Testis (tissue), 3 donors: ENCODE data around the gene CLDN3. TPM values are rescaled to one million over a fixed set of nuclear protein-coding genes. Genes with fewer than 3 reads are reported as not detected.

Source experiments
- DNase-seq: peaks from one replicate; pipeline ENCODE4 v3.0.0-alpha.2; 2019
- H3K27ac ChIP-seq, 2 donors: fragments of 200-600 bp; sonication (generic); one replicate each; pipeline ENCODE4 v1.5.1; 2019
- H3K27me3 ChIP-seq: fragments of 200-600 bp; sonication (generic); one replicate; pipeline ENCODE4 v1.5.1; 2019
- H3K36me3 ChIP-seq: fragments of 200-600 bp; sonication (generic); one replicate; pipeline ENCODE4 v1.5.1; 2017; ENCODE audit warnings: low read depth; ENCODE audit errors: missing control alignments
- H3K4me1 ChIP-seq: fragments of 200-600 bp; sonication (generic); one replicate; pipeline ENCODE4 v1.5.1; 2019
- H3K4me3 ChIP-seq, 2 donors: fragments of 200-600 bp; sonication (generic); one replicate each; pipeline ENCODE4 v1.5.1; 2017 to 2019
- H3K9me3 ChIP-seq: fragments of 200-600 bp; sonication (generic); one replicate; pipeline ENCODE4 v1.5.1; 2017
- CTCF ChIP-seq, 3 experiments: fragments of 450-650 bp in 2 of 3; fragments of 200-600 bp in 1 of 3; sonication (generic) in 1 of 3; IDR thresholded peaks; one replicate each; pipeline ENCODE4 v1.5.1; 2016 to 2019; ENCODE audit warnings: antibody characterized with exemption in 3 of 3, mild to moderate bottlenecking in 2 of 3, moderate library complexity in 1 of 3
- POLR2A ChIP-seq: fragments of 450-650 bp; IDR thresholded peaks from one replicate; pipeline ENCODE4 v1.6.1; 2017; ENCODE audit warnings: antibody characterized with exemption, mild to moderate bottlenecking, moderate library complexity
- WGBS, 2 donors: methylation state at CpG; one replicate each; pipeline ENCODE4 v1.1.5; 2018; 5-methylcytosine and 5-hydroxymethylcytosine counted together
- intact Hi-C: fragments of 100-400 bp; cut with DNase I; formaldehyde crosslinking; loops from one replicate; pipeline ENCODE4 v1.15.1; 2023; ENCODE audit warnings: low total_unique reads
- polyA plus RNA-seq: library from polyadenylated mRNA; stranded (reverse); fragments of 350-450 nt; fragmentation: Illumina TruSeq; extraction: RNeasy Lipid Tissue Mini Kit (QIAGEN cat#74804); gene quantifications from one replicate; pipeline ENCODE4 v1.2.3, GENCODE V29; 2014; ENCODE audit warnings: low read depth, low replicate concordance; ENCODE audit not compliant: insufficient read depth
- total RNA-seq, 2 donors: library from RNA; depleted of rRNA; stranded (reverse); fragments of >200 nt; gene quantifications; one replicate each; pipeline ENCODE4 v1.2.3, GENCODE V29; 2016

The CLDN3 gene
- total and polyA plus RNA-seq, 3 donors from 2014 or later, result 1.9 to 6.1 (median 5.1) TPM

GRCh38 chr7:73738220-73738611 is 31.9 kb downstream of the CLDN3 start:
- WGBS, 2 donors, result 1% methylated on average over 24 of the region's 24 CpGs

GRCh38 chr7:73737491-73738219 is 32.4 kb downstream of the CLDN3 start:
- Histone ChIP-seq H3K9me3 (no peaks in the 10 kb centered on the region), H3K27me3 (no peaks in the 10 kb centered on the region), H3K4me3 (peak overlapping the region; percentile 77), H3K4me1 (peaks cover 10% of the 10 kb centered on the region), H3K27ac (peak overlapping the region in 1 of 2 donors; percentile 69), H3K36me3 (no peaks in the 10 kb centered on the region)
- no peak for TF ChIP-seq CTCF (IDR thresholded peaks at IDR 0.05)
- no peak for TF ChIP-seq POLR2A
- DNase-seq, result no peak
- whole genome bisulfite sequencing, 2 donors, result 40 to 63% methylated on average over 11 to 13 of the region's 17 CpGs
- intact Hi-C loops, result no loop called here

More at GRCh38 chr7:73738220-73738611, 31.9 kb downstream of the CLDN3 start:
- peak; percentile 78 for DNase-seq
- Histone ChIP-seq H3K4me3 (peak overlapping the region; percentile 77), H3K27me3 (no peaks in the 10 kb centered on the region), H3K27ac (peak overlapping the region; percentile 53 to 69), H3K4me1 (peaks cover 10% of the 10 kb centered on the region), H3K9me3 (no peaks in the 10 kb centered on the region), H3K36me3 (no peaks in the 10 kb centered on the region)
- TF ChIP-seq POLR2A (no peak), CTCF (IDR thresholded peaks at IDR 0.05) (no peak)
- intact Hi-C loops, result no loop called here

GRCh38 chr7:73736885-73737284 is 33.2 kb downstream of the CLDN3 start:
- DNase-seq, result no peak
- Histone ChIP-seq H3K4me1 (peaks cover 10% of the 10 kb centered on the region), H3K27ac (no peak overlapping the region), H3K36me3 (no peaks in the 10 kb centered on the region), H3K27me3 (no peaks in the 10 kb centered on the region), H3K9me3 (no peaks in the 10 kb centered on the region), H3K4me3 (no peak overlapping the region)
- intact Hi-C loops, result no loop called here
- TF ChIP-seq CTCF (IDR thresholded peaks at IDR 0.05), result no peak
- TF ChIP-seq POLR2A, result no peak
- WGBS, 2 donors, result 90 to 99% methylated on average over 7 to 13 of the region's 14 CpGs

- no peak for TF ChIP-seq POLR2A
- no peak for TF ChIP-seq CTCF (IDR thresholded peaks at IDR 0.05)
- Histone ChIP-seq H3K9me3 (no peaks in the 10 kb centered on the region), H3K27me3 (no peaks in the 10 kb centered on the region), H3K27ac (no peak overlapping the region), H3K4me1 (peaks cover 10% of the 10 kb centered on the region), H3K4me3 (no peak overlapping the region), H3K36me3 (no peaks in the 10 kb centered on the region)
- WGBS, 2 donors, result 98 to 100% methylated on average over 3 to 8 of the region's 8 CpGs
- intact Hi-C loops, result no loop called here
- DNase-seq, result no peak
Measured at GRCh38 chr7:73735528-73735905, 34.6 kb downstream of the CLDN3 start.
